ENCODE measurements around the gene RXFP4. TPM values are rescaled to one million over a fixed set of nuclear protein-coding genes. Genes with fewer than 3 reads are reported as not detected.

RXFP4 gene
- total and polyA plus RNA-seq, 9 of the 15 experiments (the other 6 are each of a cell fraction or from before 2014, with no cell fraction given): 0.64 TPM; not detected in 8

GRCh38 chr1:155973723-155974122 lies 32.3 kb downstream of the RXFP4 start:
- ChIA-PET CTCF (ENCODE audit: low intra/inter-chr PET ratio) (interaction anchor here (0.6 kb wide), 1 partner anchor 95 kb away, joined by 3 read pairs; no protein-coding TSS in a partner anchor), POLR2A (interaction anchor here (0.7 to 8.5 kb wide), 7 partner anchors 10 to 268 kb away, joined by 3 to 50 read pairs (median 4); no protein-coding TSS in a partner anchor)
- Histone ChIP-seq H3K4me1 (replicated peaks in 1 of 2; ENCODE audit: control insufficient read depth in 2 of 2, insufficient read depth in 2 of 2, low read length in 2 of 2) (peaks cover 58 to 76% of the 10 kb centered on the region in 2 experiments), H3K4me2 (ENCODE audit: insufficient read depth, low read length) (no peak overlapping the region), H3K27ac (ENCODE audit: extremely low read depth, low read depth, low read length) (no peak overlapping the region), H3K36me3 (ENCODE audit: control insufficient read depth, insufficient read depth, low read length) (peaks cover 48% of the 10 kb centered on the region; the same call in 2 of the 3 replicates), H3K9me1 (ENCODE audit: control insufficient read depth, insufficient read depth, low read length) (no peaks in the 10 kb centered on the region), H2AFZ (ENCODE audit: low read depth, low read length) (no peak overlapping the region), H3K9ac (ENCODE audit: insufficient read depth in 1 of 2, low read depth in 2 of 2, low read length in 2 of 2) (peak overlapping the region in 1 of 2 experiments; percentile 82; a peak in 1 of 4 replicates), H3K9me3 (replicated peaks; ENCODE audit: control insufficient read depth, insufficient read depth, low read depth, low read length) (no peaks in the 10 kb centered on the region), H3K79me2 (ENCODE audit: control insufficient read depth, insufficient read depth, low read length) (peaks cover 97% of the 10 kb centered on the region), H3K4me3 (no peak overlapping the region), H3K27me3 (ENCODE audit: control insufficient read depth in 2 of 2, insufficient read depth in 2 of 2, low read length in 2 of 2) (no peaks in the 10 kb centered on the region), H4K20me1 (replicated peaks; ENCODE audit: control insufficient read depth, insufficient read depth, low read length) (peaks cover 14% of the 10 kb centered on the region; the same call in 1 of the 2 replicates)
- no peak for TF ChIP-seq ZNF785 (CRISPR knock-in tag; IDR thresholded peaks at IDR 0.05)
- TF ChIP-seq IRF2 (CRISPR knock-in tag; IDR thresholded peaks at IDR 0.05): no peak
- TF ChIP-seq REST (IDR thresholded peaks at IDR 0.05; ENCODE audit: borderline replicate concordance): no peak
- no peak for TF ChIP-seq REST (CRISPR knock-in tag; IDR thresholded peaks at IDR 0.05; ENCODE audit: low read depth)
- in situ Hi-C loops (cut with MboI): no loop called here
- WGBS (ENCODE audit: insufficient coverage, low coverage, missing lambda C conversion rate): 86% methylated on average over 2 of the region's 3 CpGs
- no peak for DNase-seq (ENCODE audit: extremely low read depth in 1 of 4, low spot score in 3 of 4)
- intact Hi-C loops (cut with micrococcal nuclease): no loop called here
- no TSS peak for BruUV-seq (replicated peaks)
- no peak for FAIRE-seq
- ATAC-seq: no peak
